GM21619 (cell line): ENCODE results near the gene EZH1.

Experiments used
- ATAC-seq: cut with Tn5 transposase; IDR thresholded peaks from one replicate; pipeline ENCODE4 v1.9.1; 2021; ENCODE audit not compliant: unreplicated experiment

The EZH1 gene

GRCh38 chr17:42725143-42725542 lies 19.7 kb downstream of the EZH1 start:
- ATAC-seq: no peak

- no peak for ATAC-seq
Measured at GRCh38 chr17:42723636-42724035, 21.2 kb downstream of the EZH1 start.

GRCh38 chr17:42720996-42721583 lies 23.8 kb downstream of the EZH1 start:
- ATAC-seq: no peak

GRCh38 chr17:42709561-42709960 lies 35.3 kb downstream of the EZH1 start:
- ATAC-seq: no peak

GRCh38 chr17:42708588-42708987 lies 36.3 kb downstream of the EZH1 start:
- no peak for ATAC-seq

- ATAC-seq: no peak
Measured at GRCh38 chr17:42706732-42707131, 38.1 kb downstream of the EZH1 start.

- ATAC-seq: peak; percentile 75
Measured at GRCh38 chr17:42704837-42705494, 39.9 kb downstream of the EZH1 start.

GRCh38 chr17:42704490-42704836 lies 40.4 kb downstream of the EZH1 start:
- no peak for ATAC-seq

- ATAC-seq: no peak
Measured at GRCh38 chr17:42702446-42702845, 42.4 kb downstream of the EZH1 start.

GRCh38 chr17:42700586-42701289 lies 44.1 kb downstream of the EZH1 start:
- no peak for ATAC-seq

GRCh38 chr17:42699415-42699740 lies 45.5 kb downstream of the EZH1 start:
- ATAC-seq: no peak

GRCh38 chr17:42698736-42699414 lies 46.0 kb downstream of the EZH1 start:
- ATAC-seq: no peak

GRCh38 chr17:42697108-42697811 lies 47.6 kb downstream of the EZH1 start:
- ATAC-seq: no peak

- ATAC-seq: no peak
Measured at GRCh38 chr17:42695500-42695899, 49.3 kb downstream of the EZH1 start.

- ATAC-seq: no peak
Measured at GRCh38 chr17:42694524-42694923, 50.3 kb downstream of the EZH1 start.

GRCh38 chr17:42692489-42692888 lies 52.4 kb downstream of the EZH1 start:
- no peak for ATAC-seq

GRCh38 chr17:42691021-42691545 lies 53.8 kb downstream of the EZH1 start:
- no peak for ATAC-seq

GRCh38 chr17:42690596-42690995 lies 54.2 kb downstream of the EZH1 start:
- no peak for ATAC-seq

- ATAC-seq: no peak
Measured at GRCh38 chr17:42687707-42688320, 57.0 kb downstream of the EZH1 start.

- no peak for ATAC-seq
Measured at GRCh38 chr17:42686520-42687128, 58.2 kb downstream of the EZH1 start.
